CD4-positive, alpha-beta T cell (primary cell): Measurements from ENCODE around the gene FKRP. TPM values are rescaled to one million over a fixed set of nuclear protein-coding genes. Genes with fewer than 3 reads are reported as not detected.
A peak's percentile ranks its signal among the peaks of the same experiment; 100 is the strongest.

Source experiments
- ATAC-seq: fragments of 200-7000 bp; cut with Tn5 transposase; one replicate; pipeline ENCODE4 v1.10.0; 2022; ENCODE audit warnings: mild to moderate bottlenecking; ENCODE audit not compliant: poor library complexity
- CTCF ChIA-PET: fragments of 350-600 bp; sonication (Branson Sonifier 250); formaldehyde crosslinking; loops from one replicate; lab custom pipeline; 2021; ENCODE audit warnings: antibody characterized with exemption, inconsistent platforms; lab: Charles Lee
- POLR2A ChIA-PET: fragments of 350-600 bp; sonication (Branson Sonifier 250); formaldehyde crosslinking; loops from one replicate; lab custom pipeline; 2021; ENCODE audit warnings: antibody characterized with exemption, inconsistent platforms; lab: Charles Lee
- DNase-seq, 14 experiments: peaks; one replicate each; pipeline ENCODE4 v3.0.0-alpha.2; 2013 to 2020; ENCODE audit warnings: mixed read lengths in 2 of 14
- H3K27ac ChIP-seq, 2 donors: one replicate each; pipeline versions ENCODE4 v1.5.1 to v1.7.0; 2013; ENCODE audit warnings: low read length in 2 of 2, low read depth in 1 of 2, mild to moderate bottlenecking in 1 of 2
- H3K27me3 ChIP-seq, 2 experiments: 1 replicate in 1 of 2; 2 replicates in 1 of 2; pipeline versions ENCODE4 v1.6.1 to v1.7.0; 2013; ENCODE audit warnings: low read length in 2 of 2, control low read depth in 1 of 2, mild to moderate bottlenecking in 1 of 2, moderate library complexity in 1 of 2; ENCODE audit not compliant: insufficient read depth in 2 of 2, control insufficient read depth in 1 of 2
- H3K36me3 ChIP-seq: one replicate; pipeline ENCODE4 v1.6.1; 2013; ENCODE audit warnings: low read length, control low read depth; ENCODE audit not compliant: insufficient read depth
- H3K4me1 ChIP-seq: one replicate; pipeline ENCODE4 v1.6.1; 2013; ENCODE audit warnings: low read length, control low read depth; ENCODE audit not compliant: insufficient read depth
- H3K4me3 ChIP-seq: one replicate; pipeline ENCODE4 v1.5.1; 2013; ENCODE audit warnings: mild to moderate bottlenecking, low read length, moderate library complexity
- H3K9me3 ChIP-seq, 2 experiments: 1 replicate in 1 of 2; 2 replicates in 1 of 2; pipeline versions ENCODE4 v1.6.1 to v1.7.0; 2013; ENCODE audit warnings: low read length in 2 of 2, mild to moderate bottlenecking in 2 of 2, control low read depth in 1 of 2, moderate library complexity in 1 of 2; ENCODE audit not compliant: control insufficient read depth in 1 of 2, insufficient read depth in 1 of 2
- H3K27ac Mint-ChIP-seq: one replicate; pipeline ENCODE4 v1.8.0; 2020; ENCODE audit warnings: mixed read lengths
- H3K27me3 Mint-ChIP-seq: one replicate; pipeline ENCODE4 v1.8.0; 2021; ENCODE audit warnings: mixed read lengths
- H3K36me3 Mint-ChIP-seq: one replicate; pipeline ENCODE4 v1.8.0; 2021; ENCODE audit warnings: low read depth, mixed read lengths
- H3K4me1 Mint-ChIP-seq: one replicate; pipeline ENCODE4 v1.8.0; 2021; ENCODE audit warnings: low read depth, mixed read lengths
- H3K4me3 Mint-ChIP-seq: one replicate; pipeline ENCODE4 v1.8.0; 2020; ENCODE audit warnings: mild to moderate bottlenecking, mixed read lengths
- H3K9me3 Mint-ChIP-seq: one replicate; pipeline ENCODE4 v1.8.0; 2020; ENCODE audit warnings: mixed read lengths
- CTCF ChIP-seq: fragments of 200-600 bp; IDR thresholded peaks from one replicate; pipeline ENCODE4 v1.8.0; 2022; ENCODE audit warnings: antibody characterized with exemption, mild to moderate bottlenecking
- intact Hi-C, 2 experiments: fragments of 100-400 bp; cut with DNase I in 1 of 2; cut with micrococcal nuclease in 1 of 2; formaldehyde crosslinking; loops; one replicate each; pipeline versions ENCODE4 v1.15.1 to v1.9.0; 2023 to 2025; cut with DNase I, micrococcal nuclease
- total RNA-seq, 174 experiments: library from RNA in 2 of 174; stranded (reverse) in 2 of 174; gene quantifications; one replicate each; pipeline ENCODE4 v1.2.3 and lab custom pipeline; 2021 to 2026

The FKRP gene
- total RNA-seq, 2 experiments from 2014 or later = 19.0 to 20.2 TPM

GRCh38 chr19:46727757-46728156 is 18.1 kb upstream of the FKRP start:
- Histone ChIP-seq H3K4me3 (no peak overlapping the region), H3K36me3 (peaks cover 95% of the 10 kb centered on the region), H3K27me3 (no peaks in the 10 kb centered on the region), H3K27ac (no peak overlapping the region), H3K9me3 (no peaks in the 10 kb centered on the region), H3K4me1 (peaks cover 17% of the 10 kb centered on the region)
- Mint-ChIP-seq H3K9me3 (no peaks in the 10 kb centered on the region), H3K27me3 (no peaks in the 10 kb centered on the region), H3K36me3 (peaks cover 70% of the 10 kb centered on the region), H3K4me1 (peaks cover 8% of the 10 kb centered on the region), H3K27ac (no peak overlapping the region), H3K4me3 (no peak overlapping the region)
- ChIA-PET POLR2A (interaction anchor here (0.9 to 2.0 kb wide), 4 partner anchors 10 to 24 kb away, joined by 3 to 23 read pairs (median 6); no protein-coding TSS in a partner anchor), CTCF (interaction anchor here (1.3 to 3.5 kb wide), 5 partner anchors 10 to 26 kb away, joined by 6 to 45 read pairs (median 8); no protein-coding TSS in a partner anchor)
- intact Hi-C loops = loop anchor here (1.0 to 2.0 kb wide), 3 partner anchors 23 to 199 kb away; no protein-coding TSS in a partner anchor
- TF ChIP-seq CTCF = no peak
- ATAC-seq (no peak), DNase-seq (no peak)

GRCh38 chr19:46728208-46728607 is 17.6 kb upstream of the FKRP start:
- CTCF ChIA-PET = interaction anchor here (1.0 to 3.5 kb wide), 11 partner anchors 10 to 199 kb away, joined by 3 to 45 read pairs (median 6); no protein-coding TSS in a partner anchor
- no peak for ATAC-seq
- peaks cover 14% of the 10 kb centered on the region for H3K4me1 ChIP-seq

GRCh38 chr19:46728693-46729339 is 17.0 kb upstream of the FKRP start:
- POLR2A ChIA-PET = interaction anchor here (0.6 to 2.0 kb wide), 7 partner anchors 11 to 116 kb away, joined by 4 to 23 read pairs (median 4); partner anchors contain the start of gene PRKD2
- Histone ChIP-seq H3K36me3 (peaks cover 95% of the 10 kb centered on the region), H3K27ac (no peak overlapping the region), H3K27me3 (no peaks in the 10 kb centered on the region), H3K4me3 (no peak overlapping the region), H3K4me1 (peaks cover 11% of the 10 kb centered on the region), H3K9me3 (no peaks in the 10 kb centered on the region)
- Mint-ChIP-seq H3K9me3 (no peaks in the 10 kb centered on the region), H3K4me3 (no peak overlapping the region), H3K36me3 (peaks cover 80% of the 10 kb centered on the region), H3K4me1 (peaks cover 8% of the 10 kb centered on the region), H3K27me3 (no peaks in the 10 kb centered on the region), H3K27ac (no peak overlapping the region)
- peak; percentile 69 to 90 (median 82) for DNase-seq
- peak; percentile 89 for TF ChIP-seq CTCF
- peak; percentile 89 for ATAC-seq
- intact Hi-C loops = loop anchor here (1.0 to 2.0 kb wide), 3 partner anchors 25 to 200 kb away; no protein-coding TSS in a partner anchor
- CTCF ChIA-PET = interaction anchor here (0.7 to 3.5 kb wide), 12 partner anchors 11 to 199 kb away, joined by 3 to 45 read pairs (median 6); no protein-coding TSS in a partner anchor

More at GRCh38 chr19:46728208-46728607, 17.6 kb upstream of the FKRP start:
- Mint-ChIP-seq H3K27ac (no peak overlapping the region), H3K36me3 (peaks cover 74% of the 10 kb centered on the region), H3K4me3 (no peak overlapping the region), H3K9me3 (no peaks in the 10 kb centered on the region), H3K27me3 (no peaks in the 10 kb centered on the region), H3K4me1 (peaks cover 8% of the 10 kb centered on the region)
- H3K27me3 ChIP-seq = no peaks in the 10 kb centered on the region
- H3K36me3 ChIP-seq = peaks cover 95% of the 10 kb centered on the region
- no peak overlapping the region for H3K4me3 ChIP-seq
- intact Hi-C loops = loop anchor here (1.0 to 2.0 kb wide), 3 partner anchors 24 to 199 kb away; no protein-coding TSS in a partner anchor
- TF ChIP-seq CTCF = no peak
- no peaks in the 10 kb centered on the region for H3K9me3 ChIP-seq
- POLR2A ChIA-PET = interaction anchor here (0.6 to 2.0 kb wide), 6 partner anchors 10 to 116 kb away, joined by 4 to 23 read pairs (median 4); partner anchors contain the start of gene PRKD2
- H3K27ac ChIP-seq = no peak overlapping the region
- DNase-seq = no peak
